ENCODE results near the gene HSD17B2.

HSD17B2 gene

GRCh38 chr16:82074019-82074558, 39.0 kb downstream of the HSD17B2 start:
- no peak overlapping the region for H3K4me3 ChIP-seq (ENCODE audit: low read depth, low read length)
- no peak for TF ChIP-seq CTCF (IDR thresholded peaks at IDR 0.05; ENCODE audit: low read depth, low read length)

- no peak for TF ChIP-seq CTCF (IDR thresholded peaks at IDR 0.05; ENCODE audit: low read depth, low read length)
- no peak overlapping the region for H3K4me3 ChIP-seq (ENCODE audit: low read depth, low read length)
These were observed 43.1 kb downstream of the HSD17B2 start for GRCh38 chr16:82078125-82078524.

GRCh38 chr16:82079892-82080291, 44.8 kb downstream of the HSD17B2 start:
- no peak for TF ChIP-seq CTCF (IDR thresholded peaks at IDR 0.05; ENCODE audit: low read depth, low read length)
- no peak overlapping the region for H3K4me3 ChIP-seq (ENCODE audit: low read depth, low read length)

GRCh38 chr16:82081264-82081663, 46.2 kb downstream of the HSD17B2 start:
- H3K4me3 ChIP-seq (ENCODE audit: low read depth, low read length): no peak overlapping the region
- TF ChIP-seq CTCF (IDR thresholded peaks at IDR 0.05; ENCODE audit: low read depth, low read length): no peak

GRCh38 chr16:82082097-82082496, 47.0 kb downstream of the HSD17B2 start:
- no peak for TF ChIP-seq CTCF (IDR thresholded peaks at IDR 0.05; ENCODE audit: low read depth, low read length)
- no peak overlapping the region for H3K4me3 ChIP-seq (ENCODE audit: low read depth, low read length)

- TF ChIP-seq CTCF (IDR thresholded peaks at IDR 0.05; ENCODE audit: low read depth, low read length): no peak
- no peak overlapping the region for H3K4me3 ChIP-seq (ENCODE audit: low read depth, low read length)
These were observed 47.6 kb downstream of the HSD17B2 start for GRCh38 chr16:82082543-82083244.

- no peak overlapping the region for H3K4me3 ChIP-seq (ENCODE audit: low read depth, low read length)
- TF ChIP-seq CTCF (IDR thresholded peaks at IDR 0.05; ENCODE audit: low read depth, low read length): no peak
These were observed 48.8 kb downstream of the HSD17B2 start for GRCh38 chr16:82083710-82084353.
